CD14-positive monocyte (primary cell): ENCODE data around the gene MAP2K5. TPM values are rescaled to one million over a fixed set of nuclear protein-coding genes. Genes with fewer than 3 reads are reported as not detected.
A peak's percentile ranks its signal among the peaks of the same experiment; 100 is the strongest.

Source experiments
- DNase-seq, 3 donors: peaks; one replicate each; pipeline ENCODE4 v3.0.0-alpha.2; 2011 to 2022
- H2AFZ ChIP-seq: 2 replicates; pipeline ENCODE4 v1.6.0; 2012; ENCODE audit warnings: mild to moderate bottlenecking, low read depth, low read length, inconsistent platforms; ENCODE audit not compliant: insufficient read depth, poor library complexity, severe bottlenecking
- H3K27ac ChIP-seq, 2 donors: 1 replicate in 1 of 2; 2 replicates in 1 of 2; pipeline ENCODE4 v1.5.1; 2012 to 2013; ENCODE audit warnings: low read length in 2 of 2, control low read depth in 1 of 2, inconsistent platforms in 1 of 2, low read depth in 1 of 2, mild to moderate bottlenecking in 1 of 2
- H3K27me3 ChIP-seq, 2 donors: one replicate each; pipeline versions ENCODE4 v1.6.0 to v1.6.1; 2011 to 2013; ENCODE audit warnings: low read length in 2 of 2; ENCODE audit not compliant: control insufficient read depth in 2 of 2, insufficient read depth in 2 of 2
- H3K36me3 ChIP-seq, 2 donors: replicated peaks in 1 of 2; 1 replicate in 1 of 2; 2 replicates in 1 of 2; pipeline versions ENCODE4 v1.5.1 to v1.6.1; 2012 to 2013; ENCODE audit warnings: low read length in 2 of 2, control low read depth in 1 of 2, inconsistent platforms in 1 of 2, mild to moderate bottlenecking in 1 of 2; ENCODE audit not compliant: insufficient read depth in 2 of 2, control insufficient read depth in 1 of 2
- H3K4me1 ChIP-seq, 2 donors: 1 replicate in 1 of 2; 2 replicates in 1 of 2; pipeline versions ENCODE4 v1.5.1 to v1.6.1; 2012 to 2013; ENCODE audit warnings: low read length in 2 of 2, control low read depth in 1 of 2, inconsistent platforms in 1 of 2, mild to moderate bottlenecking in 1 of 2, moderate library complexity in 1 of 2; ENCODE audit not compliant: insufficient read depth in 2 of 2, control insufficient read depth in 1 of 2
- H3K4me2 ChIP-seq: replicated peaks from 2 replicates; pipeline ENCODE3; 2012; ENCODE audit warnings: low read length, moderate library complexity, mild to moderate bottlenecking; ENCODE audit not compliant: poor library complexity, severe bottlenecking; ENCODE audit errors: extremely low read depth
- H3K4me3 ChIP-seq, 3 experiments: fragments of 200-600 bp in 1 of 3; sonication (generic) in 1 of 3; replicated peaks in 1 of 3; 1 replicate in 2 of 3; 2 replicates in 1 of 3; pipeline ENCODE4 v1.5.1; 2011 to 2013; ENCODE audit warnings: low read length in 3 of 3, mild to moderate bottlenecking in 3 of 3, control low read depth in 2 of 3, low read depth in 2 of 3, inconsistent platforms in 1 of 3, moderate library complexity in 1 of 3
- H3K79me2 ChIP-seq: 2 replicates; pipeline ENCODE4 v1.6.0; 2012; ENCODE audit warnings: mild to moderate bottlenecking, control low read depth, inconsistent platforms, low read length, moderate library complexity; ENCODE audit not compliant: insufficient read depth
- H3K9ac ChIP-seq: 2 replicates; pipeline ENCODE4 v1.6.0; 2017; ENCODE audit warnings: low read length, mild to moderate bottlenecking; ENCODE audit not compliant: insufficient read depth, poor library complexity, severe bottlenecking
- H3K9me3 ChIP-seq, 2 donors: replicated peaks in 1 of 2; 1 replicate in 1 of 2; 2 replicates in 1 of 2; pipeline versions ENCODE4 v1.5.1 to v1.6.1; 2012 to 2013; ENCODE audit warnings: low read length in 2 of 2, control low read depth in 1 of 2; ENCODE audit not compliant: control insufficient read depth in 1 of 2, insufficient read depth in 1 of 2
- H4K20me1 ChIP-seq: 2 replicates; pipeline ENCODE4 v1.6.0; 2012; ENCODE audit warnings: mild to moderate bottlenecking, low read length, control low read depth, moderate library complexity; ENCODE audit not compliant: insufficient read depth
- H3K27ac Mint-ChIP-seq, 7 donors: one replicate each; pipeline ENCODE4 v1.8.0; 2020; ENCODE audit warnings: mild to moderate bottlenecking in 7 of 7, mixed read lengths in 7 of 7, moderate library complexity in 6 of 7, inconsistent platforms in 2 of 7
- H3K27me3 Mint-ChIP-seq, 3 donors: one replicate each; pipeline ENCODE4 v1.8.0; 2021 to 2022; ENCODE audit warnings: low read depth in 3 of 3, mild to moderate bottlenecking in 3 of 3, mixed read lengths in 3 of 3, moderate library complexity in 3 of 3, inconsistent platforms in 1 of 3
- H3K36me3 Mint-ChIP-seq, 2 donors: one replicate each; pipeline ENCODE4 v1.8.0; 2020; ENCODE audit warnings: mixed read lengths in 2 of 2, inconsistent platforms in 1 of 2, mild to moderate bottlenecking in 1 of 2
- H3K4me1 Mint-ChIP-seq: one replicate; pipeline ENCODE4 v1.8.0; 2020; ENCODE audit warnings: mild to moderate bottlenecking, mixed read lengths
- H3K4me3 Mint-ChIP-seq, 2 donors: one replicate each; pipeline ENCODE4 v1.8.0; 2020; ENCODE audit warnings: mild to moderate bottlenecking in 2 of 2, mixed read lengths in 2 of 2, moderate library complexity in 1 of 2
- H3K9me3 Mint-ChIP-seq, 7 donors: one replicate each; pipeline ENCODE4 v1.8.0; 2020 to 2022; ENCODE audit warnings: mixed read lengths in 7 of 7, mild to moderate bottlenecking in 6 of 7, moderate library complexity in 6 of 7, inconsistent platforms in 2 of 7
- CTCF ChIP-seq: fragments of 200-600 bp; IDR thresholded peaks from one replicate; pipeline ENCODE4 v1.8.0; 2022; ENCODE audit warnings: antibody characterized with exemption, mild to moderate bottlenecking
- WGBS: methylation state at CpG from one replicate; pipeline ENCODE4 v1.1.5; 2013; ENCODE audit warnings: missing lambda C conversion rate; ENCODE audit not compliant: insufficient coverage; 5-methylcytosine and 5-hydroxymethylcytosine counted together
- intact Hi-C, 2 donors: fragments of 100-400 bp; cut with micrococcal nuclease; formaldehyde crosslinking; loops; one replicate each; pipeline versions ENCODE4 v1.15.0 to v1.15.1; 2023
- polyA plus RNA-seq, 3 donors: library from polyadenylated mRNA; depleted of rRNA in 1 of 3; unstranded in 2 of 3; stranded (reverse) in 1 of 3; fragments of 300-500 nt in 2 of 3; fragments of >200 nt in 1 of 3; fragmentation: Illumina TruSeq in 2 of 3; gene quantifications; 1 replicate in 2 of 3; 2 replicates in 1 of 3; pipeline ENCODE4 v1.2.3, GENCODE V29; 2012 to 2021

MAP2K5 gene
- polyA plus RNA-seq, 3 donors, result 10.2 to 11.3 (median 10.6) TPM

- 5% methylated on average over 29 of the region's 43 CpGs for WGBS
- DNase-seq, result no peak
Measured at GRCh38 chr15:67821784-67822440, 279.4 kb downstream of the MAP2K5 start.

More at GRCh38 chr15:67821784-67822440, 279.4 kb downstream of the MAP2K5 start:
- Histone ChIP-seq H3K9me3 (peaks cover 16 to 51% of the 10 kb centered on the region in 2 donors), H3K79me2 (no peaks in the 10 kb centered on the region), H2AFZ (no peak overlapping the region), H3K27me3 (peaks cover 83 to 90% of the 10 kb centered on the region in 2 donors), H4K20me1 (no peaks in the 10 kb centered on the region), H3K9ac (no peak overlapping the region), H3K4me3 (no peak overlapping the region), H3K27ac (no peak overlapping the region), H3K4me2 (no peak overlapping the region), H3K4me1 (peaks cover 25 to 42% of the 10 kb centered on the region in 2 donors), H3K36me3 (no peaks in the 10 kb centered on the region)
- TF ChIP-seq CTCF, result no peak
- Mint-ChIP-seq H3K9me3 (peaks cover 0 to 34% (median 30%) of the 10 kb centered on the region in 7 donors), H3K4me3 (peak overlapping the region; percentile 1 to 86), H3K36me3 (peaks cover 17 to 23% of the 10 kb centered on the region in 2 donors), H3K27ac (no peak overlapping the region), H3K27me3 (peaks cover 88 to 97% (median 90%) of the 10 kb centered on the region in 3 donors), H3K4me1 (peaks cover 44% of the 10 kb centered on the region)
- intact Hi-C loops, result no loop called here
